GM23248 (cell line): ENCODE measurements around the gene TEAD1. TPM values are rescaled to one million over a fixed set of nuclear protein-coding genes. Genes with fewer than 3 reads are reported as not detected.
"Not testable (repeated sequence)": the region's sequence is repeated elsewhere in the genome, so short reads cannot be mapped to it uniquely, and the experiment has no call there.

ENCODE experiments used
- DNase-seq: peaks from one replicate; pipeline ENCODE4 v3.0.0-alpha.2; 2015
- H2AFZ ChIP-seq: fragments of 200-600 bp; sonication (generic); 2 replicates; pipeline ENCODE4 v1.6.1; 2016; ENCODE audit warnings: antibody characterized with exemption
- H3F3A ChIP-seq: fragments of 200-600 bp; sonication (generic); 2 replicates; pipeline ENCODE4 v1.6.1; 2016; ENCODE audit warnings: mild to moderate bottlenecking, antibody characterized with exemption, mixed run types; ENCODE audit not compliant: insufficient read depth
- H3K27ac ChIP-seq: fragments of 200-600 bp; sonication (generic); 2 replicates; pipeline ENCODE4 v1.5.1; 2016; ENCODE audit warnings: mild to moderate bottlenecking
- H3K27me3 ChIP-seq: fragments of 200-600 bp; sonication (generic); replicated peaks from 2 replicates; pipeline ENCODE4 v1.6.1; 2016; ENCODE audit warnings: mild to moderate bottlenecking; ENCODE audit not compliant: insufficient read depth
- H3K36me3 ChIP-seq: fragments of 200-600 bp; sonication (generic); 2 replicates; pipeline ENCODE4 v1.6.1; 2016; ENCODE audit warnings: low read depth, mild to moderate bottlenecking
- H3K4me1 ChIP-seq: fragments of 200-600 bp; sonication (generic); 2 replicates; pipeline ENCODE4 v1.6.1; 2016; ENCODE audit warnings: mild to moderate bottlenecking; ENCODE audit not compliant: insufficient read depth
- H3K4me2 ChIP-seq: fragments of 200-600 bp; sonication (generic); one replicate; pipeline ENCODE4 v1.6.1; 2016; ENCODE audit warnings: mild to moderate bottlenecking; ENCODE audit not compliant: unreplicated experiment
- H3K4me3 ChIP-seq: fragments of 200-600 bp; sonication (generic); 2 replicates; pipeline ENCODE4 v1.5.1; 2016; ENCODE audit warnings: mild to moderate bottlenecking
- H3K79me2 ChIP-seq: fragments of 200-600 bp; sonication (generic); 2 replicates; pipeline ENCODE4 v1.6.1; 2016; ENCODE audit warnings: mild to moderate bottlenecking; ENCODE audit not compliant: insufficient read depth
- H3K9ac ChIP-seq: fragments of 200-600 bp; sonication (generic); 2 replicates; pipeline ENCODE4 v1.6.1; 2016; ENCODE audit warnings: mild to moderate bottlenecking
- H3K9me2 ChIP-seq: fragments of 200-600 bp; sonication (generic); 2 replicates; pipeline ENCODE4 v1.6.1; 2016; ENCODE audit warnings: mixed run types, mild to moderate bottlenecking, moderate library complexity; ENCODE audit not compliant: insufficient read depth
- H3K9me3 ChIP-seq: fragments of 200-600 bp; sonication (generic); one replicate; pipeline ENCODE4 v1.6.1; 2017; ENCODE audit warnings: low read depth
- H4K20me1 ChIP-seq: fragments of 200-600 bp; sonication (generic); 2 replicates; pipeline ENCODE4 v1.6.0; 2016; ENCODE audit not compliant: insufficient read depth
- EZH2 ChIP-seq: fragments of 200-600 bp; sonication (generic); IDR thresholded peaks from 2 replicates; pipeline ENCODE4 v1.6.1; 2018; ENCODE audit warnings: antibody characterized with exemption, mild to moderate bottlenecking; ENCODE audit not compliant: insufficient read depth, poor library complexity, severe bottlenecking
- EZH2phosphoT487 ChIP-seq: fragments of 200-600 bp; sonication (generic); IDR thresholded peaks from 2 replicates; pipeline ENCODE4 v1.6.1; 2018; ENCODE audit warnings: antibody characterized with exemption, moderate library complexity, mild to moderate bottlenecking, low read depth; ENCODE audit not compliant: insufficient read depth
- WGBS, 2 experiments: methylation state at CpG; one replicate each; pipeline ENCODE4 v1.1.6; 2015 to 2017; ENCODE audit warnings: low lambda C conversion rate in 2 of 2, low coverage in 1 of 2; ENCODE audit errors: missing lambda C conversion rate in 2 of 2; 5-methylcytosine and 5-hydroxymethylcytosine counted together
- in situ Hi-C: fragments of 300-500 bp; cut with MboI; formaldehyde crosslinking; loops from 2 replicates; pipeline ENCODE4 v1.15.0; 2020
- polyA plus RNA-seq: library from polyadenylated mRNA; unstranded; fragments of >200 nt; fragmentation: Nextera tagmentation; extraction: Ambion mirVana; gene quantifications from 2 replicates; pipeline ENCODE4 v1.2.1, GENCODE V29; 2016
- total RNA-seq: library from RNA; depleted of rRNA; stranded (reverse); fragments of >200 nt; shearing (Covaris generic); gene quantifications from 2 replicates; pipeline ENCODE4 v1.2.3, GENCODE V29; 2014

Gene TEAD1
- total and polyA plus RNA-seq, 2 experiments from 2014 or later, result 52.3 to 144 TPM

DNA sequence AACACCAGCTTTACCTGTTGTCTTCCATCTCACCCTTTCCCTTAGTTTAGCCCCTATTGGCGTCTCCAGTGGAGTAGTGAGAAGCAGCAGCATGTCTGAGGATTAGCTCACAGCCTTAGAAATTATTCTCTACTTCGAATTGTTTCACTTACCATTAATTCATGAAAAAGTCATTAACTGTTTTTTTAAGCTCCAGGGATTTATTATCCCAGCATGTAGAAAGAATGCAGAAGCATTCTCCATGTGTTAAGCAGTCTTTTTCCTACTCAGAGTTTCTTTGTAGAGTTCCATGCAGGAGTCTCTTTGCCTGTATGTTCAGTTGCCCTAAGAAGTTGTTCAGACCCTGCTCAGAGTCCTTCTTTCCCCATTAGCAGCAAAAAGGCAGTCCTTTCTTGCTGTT lies 197.0 kb downstream of the TEAD1 start:
- DNase-seq, result no peak
- H3K4me1 ChIP-seq, result peaks cover 25% of the 10 kb centered on the region
- H3K9me2 ChIP-seq, result no peaks in the 10 kb centered on the region
- H3K79me2 ChIP-seq, result peaks cover 95% of the 10 kb centered on the region
- H3K27me3 ChIP-seq, result no peaks in the 10 kb centered on the region
- H3K27ac ChIP-seq, result 0 out of 2 replicates have a peak overlapping the region, but pooled peaks have one; percentile 12
- H3F3A ChIP-seq, result peaks cover 23% of the 10 kb centered on the region
- no peak overlapping the region for H3K4me3 ChIP-seq
- no peaks in the 10 kb centered on the region; the same call in 1 of the 2 replicates for H4K20me1 ChIP-seq
- no peaks in the 10 kb centered on the region for H3K9me3 ChIP-seq
- 56 to 62% methylated on average over 2 of the region's 2 CpGs for WGBS, 2 experiments
- H3K4me2 ChIP-seq, result no peak overlapping the region
- in situ Hi-C loops, result no loop called here
- H2AFZ ChIP-seq, result no peak overlapping the region
- no peak overlapping the region for H3K9ac ChIP-seq
- H3K36me3 ChIP-seq, result no peaks in the 10 kb centered on the region
- TF ChIP-seq EZH2phosphoT487, result no peak
- no peak for TF ChIP-seq EZH2

DNA sequence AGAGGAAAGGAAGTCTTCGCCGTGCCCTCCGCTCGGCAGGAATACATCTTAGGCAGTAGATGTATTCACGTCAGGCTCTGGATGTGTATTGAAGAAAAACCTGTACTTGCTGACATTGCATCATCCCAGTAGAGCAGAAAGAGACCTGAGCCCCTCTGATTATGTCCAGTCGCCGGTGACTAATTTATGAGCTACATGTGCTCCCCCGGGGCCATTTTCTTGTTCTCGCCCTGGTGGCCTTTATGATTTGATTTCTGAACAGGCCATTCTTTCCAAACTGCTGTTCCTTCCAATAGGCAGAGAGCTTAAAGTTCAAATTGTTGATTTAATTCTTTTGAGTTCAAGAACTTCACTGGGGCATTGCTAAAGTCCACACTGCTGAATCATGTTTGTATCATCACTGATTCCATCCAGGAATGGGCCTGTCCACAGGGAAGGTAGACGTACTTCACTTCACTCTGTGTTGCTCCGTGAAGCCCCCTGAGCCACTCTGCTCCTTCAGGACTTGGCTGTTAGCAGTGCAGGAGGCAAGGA lies 197.6 kb downstream of the TEAD1 start:
- H3K27ac ChIP-seq, result peak overlapping the region; percentile 12; the same call in 1 of the 2 replicates
- 94% methylated on average over 11 of the region's 11 CpGs for WGBS, 2 experiments

DNA sequence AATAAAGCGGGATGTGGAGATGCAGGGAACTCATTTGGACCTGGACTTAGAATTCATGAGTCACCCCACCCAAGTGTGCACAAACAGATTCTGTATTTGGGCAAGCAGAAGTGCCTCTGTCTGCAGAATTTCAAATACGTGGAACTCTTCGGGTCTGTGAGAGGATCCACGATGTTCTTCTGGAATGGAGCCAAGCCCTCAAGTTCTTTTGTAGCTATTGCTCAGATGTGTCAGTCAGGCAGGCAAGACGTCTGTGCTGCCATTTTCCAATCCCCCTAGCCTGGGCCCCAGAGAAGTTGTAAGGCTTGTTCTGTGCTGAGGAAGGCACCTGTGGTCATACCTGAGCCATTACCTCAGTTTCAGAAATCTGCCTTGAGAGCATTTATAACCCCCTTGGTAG lies 202.1 kb downstream of the TEAD1 start:
- WGBS, 2 experiments, result 45 to 59% methylated on average over 5 of the region's 5 CpGs
- no peak overlapping the region for H3K4me3 ChIP-seq
- no peaks in the 10 kb centered on the region for H3K9me2 ChIP-seq
- DNase-seq, result peak; percentile 33
- H2AFZ ChIP-seq, result no peak overlapping the region
- H3K9me3 ChIP-seq, result no peaks in the 10 kb centered on the region
- in situ Hi-C loops, result loop anchor here (25.0 kb wide), 1 partner anchor 539 kb away; no protein-coding TSS in a partner anchor
- no peaks in the 10 kb centered on the region; the same call in 1 of the 2 replicates for H4K20me1 ChIP-seq
- H3K9ac ChIP-seq, result no peak overlapping the region
- H3K27me3 ChIP-seq, result no peaks in the 10 kb centered on the region
- peaks cover 90% of the 10 kb centered on the region for H3K79me2 ChIP-seq
- H3K4me1 ChIP-seq, result peaks cover 10% of the 10 kb centered on the region
- peaks cover 13% of the 10 kb centered on the region; the same call in 1 of the 2 replicates for H3K36me3 ChIP-seq
- no peak overlapping the region for H3K4me2 ChIP-seq
- TF ChIP-seq EZH2 (no peak), EZH2phosphoT487 (no peak)
- H3K27ac ChIP-seq, result no peak overlapping the region
- peaks cover 22% of the 10 kb centered on the region for H3F3A ChIP-seq

More for the DNA sequence above, 197.6 kb downstream of the TEAD1 start:
- no peak overlapping the region for H3K9ac ChIP-seq
- H3K4me3 ChIP-seq, result no peak overlapping the region
- no peaks in the 10 kb centered on the region for H3K9me3 ChIP-seq
- no peaks in the 10 kb centered on the region for H3K9me2 ChIP-seq
- DNase-seq, result peak; percentile 50
- no peaks in the 10 kb centered on the region for H3K36me3 ChIP-seq
- H3K4me2 ChIP-seq, result no peak overlapping the region
- in situ Hi-C loops, result no loop called here
- no peak overlapping the region for H2AFZ ChIP-seq
- no peaks in the 10 kb centered on the region for H3K27me3 ChIP-seq
- no peak for TF ChIP-seq EZH2phosphoT487
- H3K4me1 ChIP-seq, result peaks cover 25% of the 10 kb centered on the region
- H4K20me1 ChIP-seq, result no peaks in the 10 kb centered on the region; the same call in 1 of the 2 replicates
- peaks cover 23% of the 10 kb centered on the region for H3F3A ChIP-seq
- H3K79me2 ChIP-seq, result peaks cover 95% of the 10 kb centered on the region

DNA sequence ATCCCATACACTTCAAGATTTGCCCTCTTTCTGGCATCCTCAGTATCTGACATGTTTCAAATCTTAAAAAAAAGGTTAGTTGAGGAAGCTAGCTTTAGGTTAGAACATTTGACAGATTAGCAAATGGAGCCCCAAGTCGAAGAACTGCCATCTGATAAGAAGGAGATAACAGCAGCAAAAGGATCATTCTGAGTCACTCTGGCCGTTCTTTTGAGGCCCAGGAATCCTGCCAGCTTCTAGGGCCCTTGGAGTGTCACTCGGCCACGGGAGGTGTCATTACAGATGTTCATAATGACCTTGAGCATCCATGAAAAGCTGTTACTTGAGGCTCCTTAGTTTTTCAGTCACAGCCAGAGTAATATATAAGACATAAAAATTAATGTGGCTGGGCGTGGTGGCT lies 202.8 kb downstream of the TEAD1 start:
- Histone ChIP-seq H3K4me3 (no peak overlapping the region), H3K9me2 (no peaks in the 10 kb centered on the region), H3K9ac (no peak overlapping the region), H2AFZ (no peak overlapping the region), H3K27ac (no peak overlapping the region), H3K36me3 (peaks cover 17% of the 10 kb centered on the region; the same call in 1 of the 2 replicates), H3K27me3 (no peaks in the 10 kb centered on the region), H3K79me2 (peaks cover 92% of the 10 kb centered on the region), H3K9me3 (no peaks in the 10 kb centered on the region), H3K4me1 (peaks cover 4% of the 10 kb centered on the region; the same call in 1 of the 2 replicates), H3K4me2 (no peak overlapping the region), H3F3A (peaks cover 19% of the 10 kb centered on the region), H4K20me1 (no peaks in the 10 kb centered on the region; the same call in 1 of the 2 replicates)
- no peak for DNase-seq
- no peak for TF ChIP-seq EZH2
- TF ChIP-seq EZH2phosphoT487, result no peak
- in situ Hi-C loops, result loop anchor here (25.0 kb wide), 1 partner anchor 540 kb away; no protein-coding TSS in a partner anchor
- 91 to 95% methylated on average over 5 of the region's 5 CpGs for WGBS, 2 experiments

DNA sequence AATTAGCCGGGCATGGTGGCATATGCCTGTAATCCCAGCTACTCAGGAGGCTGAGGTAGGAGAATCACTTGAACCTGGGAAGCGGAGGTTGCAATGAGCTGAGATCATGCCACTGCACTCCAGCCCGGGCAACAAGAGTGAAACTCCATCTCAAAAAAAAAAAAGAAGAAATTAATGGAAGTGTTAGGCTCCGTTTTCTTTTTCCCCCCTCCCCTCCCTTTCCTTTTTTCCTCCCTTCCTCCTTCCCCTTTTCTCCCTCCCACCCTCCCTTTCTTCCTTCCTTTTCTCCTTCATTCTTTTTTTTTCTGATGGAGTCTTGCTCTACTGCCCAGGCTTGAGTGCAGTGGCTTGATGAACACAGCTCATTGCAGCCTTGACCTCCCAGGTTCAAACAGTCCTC lies 203.3 kb downstream of the TEAD1 start:
- H3K9me3 ChIP-seq, H3K4me3 ChIP-seq, H3K9ac ChIP-seq, H3K4me2 ChIP-seq, H4K20me1 ChIP-seq, H2AFZ ChIP-seq, H3K27me3 ChIP-seq, H3K4me1 ChIP-seq, DNase-seq, H3K27ac ChIP-seq, H3K9me2 ChIP-seq: not testable (repeated sequence)
- in situ Hi-C loops, result loop anchor here (25.0 kb wide), 1 partner anchor 540 kb away; no protein-coding TSS in a partner anchor
- WGBS, 2 experiments, result 94 to 100% methylated on average over 2 to 4 of the region's 4 CpGs
- H3K79me2 ChIP-seq, result peaks cover 93% of the 10 kb centered on the region
- H3K36me3 ChIP-seq, result peaks cover 20% of the 10 kb centered on the region
- H3F3A ChIP-seq, result peaks cover 16% of the 10 kb centered on the region
